IMR-90 (cell line): ENCODE data around the gene MTERF2. TPM values are rescaled to one million over a fixed set of nuclear protein-coding genes. Genes with fewer than 3 reads are reported as not detected.

ENCODE experiments used
- ATAC-seq: fragments of 200-7000 bp; cut with Tn5 transposase; 2 replicates; pipeline ENCODE4 v1.9.1; 2020; ENCODE audit warnings: low read depth, mild to moderate bottlenecking, moderate library complexity
- BruUV-seq: library from RNA; stranded (reverse); fragments of 400-500 nt; replicated peaks from 2 replicates; lab custom pipeline; 2021; lab: Mats Ljungman, UMichigan
- CTCF ChIA-PET: fragments of 300-600 bp; formaldehyde crosslinking; extraction: SDS; loops from one replicate; lab custom pipeline; 2021; ENCODE audit warnings: antibody characterized with exemption; lab: Yijun Ruan, JAX
- POLR2A ChIA-PET: fragments of 300-600 bp; sonication (Branson Sonifier 250); formaldehyde crosslinking; loops from one replicate; lab custom pipeline; 2022; ENCODE audit warnings: antibody characterized with exemption; ENCODE audit not compliant: unreplicated experiment; lab: Charles Lee
- DNase-seq: peaks from one replicate; pipeline ENCODE4 v3.0.0; 2013
- H2AFZ ChIP-seq: replicated peaks from 2 replicates; pipeline ENCODE3; 2013; ENCODE audit warnings: low read length, mild to moderate bottlenecking; ENCODE audit not compliant: poor library complexity
- H2AK5ac ChIP-seq: 2 replicates; pipeline ENCODE4 v1.6.1; 2013; ENCODE audit warnings: low read depth, low read length, inconsistent platforms
- H2AK9ac ChIP-seq: replicated peaks from 2 replicates; pipeline ENCODE3; 2013; ENCODE audit warnings: mild to moderate bottlenecking, low read depth, low read length, moderate library complexity; ENCODE audit not compliant: poor library complexity
- H2BK120ac ChIP-seq: 2 replicates; pipeline ENCODE4 v1.6.1; 2013; ENCODE audit warnings: low read depth, low read length, inconsistent platforms
- H2BK15ac ChIP-seq: 3 replicates; pipeline ENCODE4 v1.6.1; 2013; ENCODE audit warnings: low read depth, low read length, inconsistent platforms
- H2BK20ac ChIP-seq: 2 replicates; pipeline ENCODE4 v1.6.1; 2013; ENCODE audit warnings: low read depth, mild to moderate bottlenecking, inconsistent platforms, low read length, moderate library complexity
- H2BK5ac ChIP-seq: 2 replicates; pipeline ENCODE4 v1.6.1; 2013; ENCODE audit warnings: mild to moderate bottlenecking, low read depth, low read length, inconsistent platforms; ENCODE audit not compliant: poor library complexity, severe bottlenecking
- H3K14ac ChIP-seq: replicated peaks from 2 replicates; pipeline ENCODE4 v1.6.1; 2013; ENCODE audit warnings: low read depth, low read length, inconsistent platforms
- H3K18ac ChIP-seq: 2 replicates; pipeline ENCODE4 v1.6.1; 2013; ENCODE audit warnings: low read depth, low read length, control low read depth
- H3K23ac ChIP-seq: 2 replicates; pipeline ENCODE4 v1.6.1; 2013; ENCODE audit warnings: low read depth, low read length, inconsistent platforms
- H3K27ac ChIP-seq: 2 replicates; pipeline ENCODE4 v1.5.1; 2013; ENCODE audit warnings: mild to moderate bottlenecking, control low read depth, low read length; ENCODE audit not compliant: insufficient read depth
- H3K27me3 ChIP-seq: 2 replicates; pipeline ENCODE4 v1.6.1; 2013; ENCODE audit warnings: low read length; ENCODE audit not compliant: control insufficient read depth, insufficient read depth
- H3K36me3 ChIP-seq: 2 replicates; pipeline ENCODE4 v1.6.1; 2013; ENCODE audit warnings: low read length, mixed read lengths; ENCODE audit not compliant: control insufficient read depth, insufficient read depth
- H3K4ac ChIP-seq: 2 replicates; pipeline ENCODE4 v1.6.1; 2013; ENCODE audit warnings: low read depth, low read length, inconsistent platforms
- H3K4me1 ChIP-seq: 2 replicates; pipeline ENCODE4 v1.6.1; 2013; ENCODE audit warnings: low read length, mixed read lengths; ENCODE audit not compliant: control insufficient read depth, insufficient read depth
- H3K4me2 ChIP-seq: 2 replicates; pipeline ENCODE4 v1.6.1; 2013; ENCODE audit warnings: low read depth, mild to moderate bottlenecking, control low read depth, low read length, moderate library complexity
- H3K4me3 ChIP-seq: 2 replicates; pipeline ENCODE4 v1.5.1; 2013; ENCODE audit warnings: low read depth, mild to moderate bottlenecking, control low read depth, low read length, moderate library complexity; ENCODE audit not compliant: insufficient read depth
- H3K56ac ChIP-seq: 2 replicates; pipeline ENCODE4 v1.6.1; 2013; ENCODE audit warnings: low read length, inconsistent platforms; ENCODE audit not compliant: insufficient read depth; ENCODE audit errors: extremely low read depth
- H3K79me1 ChIP-seq, 2 experiments: 2 replicates each; pipeline ENCODE4 v1.6.1; 2013; ENCODE audit warnings: low read length in 2 of 2, inconsistent platforms in 1 of 2, low read depth in 1 of 2
- H3K9ac ChIP-seq: 2 replicates; pipeline ENCODE4 v1.6.1; 2013; ENCODE audit warnings: low read depth, low read length, control low read depth
- H3K9me1 ChIP-seq: 2 replicates; pipeline ENCODE4 v1.6.1; 2013; ENCODE audit warnings: low read length, inconsistent platforms; ENCODE audit not compliant: insufficient read depth
- H3K9me3 ChIP-seq: 2 replicates; pipeline ENCODE4 v1.6.1; 2013; ENCODE audit warnings: low read length; ENCODE audit not compliant: control insufficient read depth, insufficient read depth
- H4K20me1 ChIP-seq: 2 replicates; pipeline ENCODE4 v1.6.1; 2013; ENCODE audit warnings: low read length, inconsistent platforms; ENCODE audit not compliant: insufficient read depth
- H4K5ac ChIP-seq: 2 replicates; pipeline ENCODE4 v1.6.1; 2013; ENCODE audit warnings: mild to moderate bottlenecking, low read depth, low read length, control low read depth
- H4K8ac ChIP-seq, 2 experiments: 2 replicates each; pipeline ENCODE4 v1.6.1; 2013; ENCODE audit warnings: low read depth in 2 of 2, low read length in 2 of 2, control low read depth in 1 of 2, inconsistent platforms in 1 of 2
- H4K91ac ChIP-seq: 2 replicates; pipeline ENCODE4 v1.6.1; 2013; ENCODE audit warnings: low read depth, low read length, inconsistent platforms; ENCODE audit not compliant: insufficient read depth
- BHLHE40 ChIP-seq: fragments of 150-350 bp; IDR thresholded peaks from 2 replicates; pipeline ENCODE4 v1.6.1; 2016; ENCODE audit warnings: mild to moderate bottlenecking, low read depth, low read length
- CEBPB ChIP-seq: IDR thresholded peaks from 2 replicates; pipeline ENCODE4 v1.6.1; 2012; ENCODE audit warnings: low read depth, low read length, improper control_type of control experiment
- CHD1 ChIP-seq: IDR thresholded peaks from 2 replicates; pipeline ENCODE4 v1.6.1; 2012; ENCODE audit warnings: low read depth, low read length, improper control_type of control experiment
- MAFK ChIP-seq: IDR thresholded peaks from 2 replicates; pipeline ENCODE4 v1.6.1; 2012; ENCODE audit warnings: low read depth, low read length, improper control_type of control experiment
- MXI1 ChIP-seq: IDR thresholded peaks from 2 replicates; pipeline ENCODE4 v1.6.1; 2012; ENCODE audit warnings: low read depth, mild to moderate bottlenecking, low read length, moderate library complexity, borderline replicate concordance
- POLR2A ChIP-seq: IDR thresholded peaks from 2 replicates; pipeline ENCODE4 v1.6.1; 2012; ENCODE audit warnings: mild to moderate bottlenecking, low read depth, low read length
- RFX5 ChIP-seq: IDR thresholded peaks from 2 replicates; pipeline ENCODE4 v1.8.0; 2012; ENCODE audit warnings: low read depth, mild to moderate bottlenecking, low read length, moderate library complexity
- SMC3 ChIP-seq: fragments of 150-350 bp; IDR thresholded peaks from 2 replicates; pipeline ENCODE4 v1.6.1; 2016; ENCODE audit warnings: low read depth, mild to moderate bottlenecking, antibody characterized with exemption, low read length, moderate library complexity
- WGBS, 2 experiments: methylation state at CpG; one replicate each; pipeline versions ENCODE4 v1.1.5 to v1.1.7; 2013; ENCODE audit warnings: missing lambda C conversion rate in 2 of 2; ENCODE audit not compliant: insufficient read length in 1 of 2; ENCODE audit errors: extremely low coverage in 2 of 2; 5-methylcytosine and 5-hydroxymethylcytosine counted together
- dilution Hi-C: fragments of 300-500 bp; cut with HindIII; formaldehyde crosslinking; loops from one replicate; pipeline ENCODE4 v1.14.3; 2018; ENCODE audit warnings: low sequenced_read_pairs; ENCODE audit not compliant: unreplicated experiment
- in situ Hi-C: fragments of 300-500 bp; cut with MboI; formaldehyde crosslinking; loops from 3 replicates; pipeline ENCODE4 v1.14.3; 2019; ENCODE audit warnings: low sequenced_read_pairs, inconsistent platforms, mixed read lengths
- intact Hi-C: fragments of 100-400 bp; cut with micrococcal nuclease; formaldehyde crosslinking; loops from 2 replicates; pipeline ENCODE4 v1.10.0; 2022
- polyA plus RNA-seq, 3 experiments: library from polyadenylated mRNA; depleted of rRNA; stranded (reverse); fragments of >200 nt; gene quantifications; 2 replicates each; pipeline ENCODE4 v1.2.3, GENCODE V29; 2012; ENCODE audit warnings: low replicate concordance in 1 of 3
- total RNA-seq: library from RNA; depleted of rRNA; stranded (reverse); fragments of >200 nt; gene quantifications from 2 replicates; pipeline ENCODE4 v1.2.3, GENCODE V29; 2012

The MTERF2 gene
- total and polyA plus RNA-seq, 2 of the 4 experiments (the other 2 are of a cell fraction), result 3.0 to 3.8 TPM

GRCh38 chr12:106971065-106971464, 15.9 kb downstream of the MTERF2 start:
- ChIA-PET POLR2A (no interaction called here), CTCF (no interaction called here)
- Histone ChIP-seq H3K27ac (no peak overlapping the region), H2BK15ac (no peak overlapping the region), H3K4ac (no peak overlapping the region), H3K27me3 (no peaks in the 10 kb centered on the region), H3K4me3 (no peak overlapping the region), H2AFZ (no peak overlapping the region), H4K91ac (no peak overlapping the region), H2BK120ac (no peak overlapping the region), H3K79me1 (peaks cover 22 to 53% of the 10 kb centered on the region in 2 experiments), H3K14ac (no peak overlapping the region), H4K5ac (no peak overlapping the region), H3K36me3 (peaks cover 25% of the 10 kb centered on the region), H3K9me1 (peaks cover 14% of the 10 kb centered on the region), H2AK9ac (no peak overlapping the region), H2BK20ac (no peak overlapping the region), H2BK5ac (no peak overlapping the region), H3K4me1 (peaks cover 5% of the 10 kb centered on the region), H4K8ac (no peak overlapping the region), H3K4me2 (no peak overlapping the region), H3K23ac (no peak overlapping the region), H3K9ac (no peak overlapping the region), H4K20me1 (peaks cover 61% of the 10 kb centered on the region), H3K9me3 (no peaks in the 10 kb centered on the region), H3K56ac (no peak overlapping the region), H2AK5ac (no peak overlapping the region), H3K18ac (no peak overlapping the region)
- intact Hi-C loops, result no loop called here
- dilution Hi-C loops, result no loop called here
- no TSS peak for BruUV-seq
- 80% methylated on average over 1 of the region's 2 CpGs; no CpG with 5 or more reads in 1 of the 2 experiments for WGBS, 2 experiments
- in situ Hi-C loops, result no loop called here
- ATAC-seq (no peak), DNase-seq (no peak)
- TF ChIP-seq CEBPB (no peak), CHD1 (no peak), BHLHE40 (no peak), RFX5 (no peak), POLR2A (no peak), SMC3 (no peak), MXI1 (no peak), MAFK (no peak)
